A549 (cell line): ENCODE data around the gene SLC38A4. TPM values are rescaled to one million over a fixed set of nuclear protein-coding genes. Genes with fewer than 3 reads are reported as not detected.

Experiments used
- ATAC-seq, 2 experiments: fragments of 200-7000 bp in 1 of 2; fragments of >200 bp in 1 of 2; cut with Nextera tagmentation in 1 of 2; cut with Tn5 transposase in 1 of 2; 3 replicates each; pipeline versions ENCODE4 v1.8.0 to v1.9.1; 2018 to 2020; ENCODE audit warnings: mild to moderate bottlenecking in 1 of 2, moderate library complexity in 1 of 2
- CTCF ChIA-PET: fragments of 300-600 bp; sonication (Branson Sonifier 250); formaldehyde crosslinking; extraction: SDS; loops from one replicate; lab custom pipeline; 2021; ENCODE audit warnings: antibody characterized with exemption, inconsistent platforms; lab: Yijun Ruan, JAX
- POLR2A ChIA-PET: fragments of 350-600 bp; formaldehyde crosslinking; extraction: SDS; loops from one replicate; lab custom pipeline; 2021; ENCODE audit warnings: antibody characterized with exemption, inconsistent platforms; lab: Yijun Ruan, JAX
- DNase-seq, 2 experiments: peaks; one replicate each; pipeline versions ENCODE4 v3.0.0 to v3.0.0-alpha.2; 2011 to 2016; ENCODE audit warnings: low read depth in 1 of 2, low spot score in 1 of 2
- FAIRE-seq: peaks from 2 replicates; lab custom pipeline; 2011; peaks lifted over from hg19 to GRCh38; lab: Jason Lieb, UNC
- H3K27ac ChIP-seq, 2 experiments: fragments of >200 bp; sonication (Bioruptor Twin); formaldehyde crosslinking; 3 replicates each; pipeline ENCODE4 v1.5.1; 2016 to 2017
- H3K4me1 ChIP-seq: fragments of >200 bp; sonication (Bioruptor Twin); formaldehyde crosslinking; 3 replicates; pipeline ENCODE4 v1.6.1; 2016
- H3K4me2 ChIP-seq: fragments of >200 bp; sonication (Bioruptor Twin); formaldehyde crosslinking; 3 replicates; pipeline ENCODE4 v1.6.1; 2016
- H3K4me3 ChIP-seq: fragments of >200 bp; sonication (Bioruptor Twin); formaldehyde crosslinking; 3 replicates; pipeline ENCODE4 v1.5.1; 2016
- H3K9me3 ChIP-seq: fragments of >200 bp; sonication (Bioruptor Twin); formaldehyde crosslinking; 3 replicates; pipeline ENCODE4 v1.6.1; 2016
- ATOH8 ChIP-seq: fragments of 250-450 bp; sonication (Bioruptor Pico); IDR thresholded peaks from 2 replicates; pipeline ENCODE4 v1.5.0; 2020; ENCODE audit warnings: low read depth, mild to moderate bottlenecking, moderate library complexity
- BCL3 ChIP-seq: fragments of >200 bp; sonication (Bioruptor Twin); formaldehyde crosslinking; IDR thresholded peaks from 3 replicates; pipeline ENCODE4 v1.6.1; 2016
- CEBPB ChIP-seq, 2 experiments: fragments of >200 bp in 1 of 2; sonication (Bioruptor Twin) in 1 of 2; formaldehyde crosslinking in 1 of 2; IDR thresholded peaks; 2 replicates each; pipeline ENCODE4 v1.6.1; 2012 to 2016
- CHD4 ChIP-seq: fragments of 200-600 bp; sonication (generic); IDR thresholded peaks from 2 replicates; pipeline ENCODE4 v1.6.1; 2016; ENCODE audit warnings: antibody characterized with exemption, mild to moderate bottlenecking, borderline replicate concordance
- CTCF ChIP-seq: fragments of >200 bp; sonication (Bioruptor Twin); formaldehyde crosslinking; IDR thresholded peaks from 3 replicates; pipeline ENCODE4 v1.5.1; 2016
- E2F6 ChIP-seq: IDR thresholded peaks from 2 replicates; pipeline ENCODE4 v1.6.1; 2012; ENCODE audit warnings: low read depth, borderline replicate concordance
- EHF ChIP-seq: fragments of 250-450 bp; sonication (Bioruptor Pico); IDR thresholded peaks from 2 replicates; pipeline ENCODE4 v1.5.0; 2020; ENCODE audit warnings: mild to moderate bottlenecking
- EHMT2 ChIP-seq: fragments of 200-600 bp; sonication (generic); IDR thresholded peaks from 2 replicates; pipeline ENCODE4 v1.6.1; 2016; ENCODE audit warnings: antibody characterized with exemption, low read depth, mild to moderate bottlenecking, moderate library complexity
- FOSL2 ChIP-seq, 2 experiments: fragments of 450-650 bp in 1 of 2; fragments of >200 bp in 1 of 2; sonication (Bioruptor Twin) in 1 of 2; formaldehyde crosslinking; IDR thresholded peaks; 2 replicates each; pipeline versions ENCODE4 v1.5.0 to v1.6.1; 2016 to 2020; ENCODE audit warnings: mild to moderate bottlenecking in 1 of 2, moderate library complexity in 1 of 2
- FOXS1 ChIP-seq: fragments of 250-450 bp; sonication (Bioruptor Pico); IDR thresholded peaks from 2 replicates; pipeline ENCODE4 v1.5.0; 2020; ENCODE audit warnings: mild to moderate bottlenecking, moderate library complexity
- GATA3 ChIP-seq: IDR thresholded peaks from 2 replicates; pipeline ENCODE4 v1.6.1; 2012; ENCODE audit warnings: borderline replicate concordance
- HEYL ChIP-seq: fragments of 250-450 bp; sonication (Bioruptor Pico); IDR thresholded peaks from 2 replicates; pipeline ENCODE4 v1.8.0; 2021; ENCODE audit warnings: mild to moderate bottlenecking, moderate library complexity
- HOXA7 ChIP-seq: fragments of 250-450 bp; sonication (Bioruptor Pico); IDR thresholded peaks from 2 replicates; pipeline ENCODE4 v1.5.0; 2020; ENCODE audit warnings: mild to moderate bottlenecking, moderate library complexity
- MAFK ChIP-seq: fragments of 450-650 bp; IDR thresholded peaks from 2 replicates; pipeline ENCODE4 v1.6.1; 2014; ENCODE audit not compliant: partially characterized antibody
- MAZ ChIP-seq: fragments of 150-350 bp; IDR thresholded peaks from 2 replicates; pipeline ENCODE4 v1.6.1; 2014; ENCODE audit warnings: antibody characterized with exemption, low read depth, low read length, borderline replicate concordance
- MYC ChIP-seq: IDR thresholded peaks from 2 replicates; pipeline ENCODE4 v1.6.1; 2012; ENCODE audit warnings: mild to moderate bottlenecking, inconsistent platforms, low read length, improper control_type of control experiment, borderline replicate concordance
- POLR2A ChIP-seq: IDR thresholded peaks from 2 replicates; pipeline ENCODE4 v1.6.1; 2012; ENCODE audit warnings: mild to moderate bottlenecking, low read length
- RAD21 ChIP-seq, 2 experiments: fragments of >200 bp in 1 of 2; sonication (Bioruptor Twin) in 1 of 2; formaldehyde crosslinking in 1 of 2; IDR thresholded peaks in 1 of 2; conservative IDR thresholded peaks in 1 of 2; 2 replicates in 1 of 2; 3 replicates in 1 of 2; pipeline ENCODE4 v1.6.1; 2012 to 2018; ENCODE audit warnings: inconsistent platforms in 1 of 2
- RCOR1 ChIP-seq: fragments of 150-350 bp; IDR thresholded peaks from 2 replicates; pipeline ENCODE4 v1.6.1; 2014; ENCODE audit warnings: antibody characterized with exemption, low read length, low read depth
- REST ChIP-seq: fragments of 200-600 bp; sonication (generic); IDR thresholded peaks from 2 replicates; pipeline ENCODE4 v1.6.1; 2016; ENCODE audit warnings: antibody characterized with exemption, mild to moderate bottlenecking, moderate library complexity
- SMC3 ChIP-seq: fragments of >200 bp; sonication (Bioruptor Twin); formaldehyde crosslinking; IDR thresholded peaks from 3 replicates; pipeline ENCODE4 v1.6.1; 2018; ENCODE audit warnings: inconsistent platforms
- TFCP2L1 ChIP-seq: fragments of 250-450 bp; sonication (Bioruptor Pico); IDR thresholded peaks from 2 replicates; pipeline ENCODE4 v1.5.0; 2021; ENCODE audit warnings: mild to moderate bottlenecking
- ZSCAN20 ChIP-seq: fragments of 250-450 bp; sonication (Bioruptor Pico); IDR thresholded peaks from 2 replicates; pipeline ENCODE4 v1.8.0; 2022; ENCODE audit warnings: mild to moderate bottlenecking, moderate library complexity
- WGBS: methylation state at CpG from one replicate; pipeline ENCODE4 v1.1.6; 2017; ENCODE audit errors: missing lambda C conversion rate; 5-methylcytosine and 5-hydroxymethylcytosine counted together
- polyA plus RNA-seq, 4 experiments: library from polyadenylated mRNA; depleted of rRNA in 3 of 4; stranded (reverse); fragments of >200 nt; fragmentation: RNase III in 1 of 4; extraction: RNeasy Plus Mini Kit Qiagen cat#74134 plus additional on column Dnase treatment in 1 of 4; gene quantifications; 2 replicates in 3 of 4; 3 replicates in 1 of 4; pipeline ENCODE4 v1.2.3, GENCODE V29; 2011 to 2017

The SLC38A4 gene
- polyA plus RNA-seq, 2 of the 4 experiments (the other 2 are of a cell fraction): 0.09 to 0.30 TPM

- TF ChIP-seq REST (no peak), ZSCAN20 (CRISPR knock-in tag) (no peak), FOXS1 (CRISPR knock-in tag) (no peak), E2F6 (no peak), MAFK (no peak), RAD21 (conservative IDR thresholded peaks at IDR 0.05 in 1 of 2, IDR thresholded peaks at IDR 0.05 in 1 of 2) (no peak)
These were observed 16.7 kb downstream of the SLC38A4 start (continued) for GRCh38 chr12:46808955-46809697.

GRCh38 chr12:46808317-46808716, 17.5 kb downstream of the SLC38A4 start:
- 78% methylated on average over 2 of the region's 2 CpGs for WGBS
- Histone ChIP-seq H3K4me1 (no peaks in the 10 kb centered on the region), H3K4me3 (no peak overlapping the region), H3K4me2 (no peak overlapping the region), H3K27ac (no peak overlapping the region), H3K9me3 (no peaks in the 10 kb centered on the region)
- ChIA-PET POLR2A (no interaction called here), CTCF (interaction anchor here (0.6 to 1.2 kb wide), 3 partner anchors 71 to 709 kb away, joined by 3 read pairs; no protein-coding TSS in a partner anchor)
- FAIRE-seq (no peak), ATAC-seq (no peak), DNase-seq (no peak)
- TF ChIP-seq E2F6 (no peak), CTCF (no peak), FOXS1 (CRISPR knock-in tag) (no peak), REST (no peak), RCOR1 (no peak), EHF (CRISPR knock-in tag) (no peak), ATOH8 (no peak), CHD4 (no peak), GATA3 (no peak), HEYL (CRISPR knock-in tag) (no peak), POLR2A (no peak), CEBPB (IDR thresholded peaks at IDR 0.05) (no peak), BCL3 (no peak), MAZ (no peak), FOSL2 (IDR thresholded peaks at IDR 0.05) (no peak), FOSL2 (CRISPR knock-in tag; IDR thresholded peaks at IDR 0.05) (no peak), MYC (no peak), SMC3 (no peak), HOXA7 (CRISPR knock-in tag) (no peak), TFCP2L1 (no peak), EHMT2 (no peak)
